K562 (cell line): ENCODE data around the gene TENT4A. TPM values are rescaled to one million over a fixed set of nuclear protein-coding genes. Genes with fewer than 3 reads are reported as not detected.

Source experiments
- ATAC-seq: fragments of 200-7000 bp; cut with Tn5 transposase; 3 replicates; pipeline ENCODE4 v1.9.1; 2020; ENCODE audit warnings: moderate library complexity
- BruUV-seq: library from RNA; stranded (reverse); fragments of 400-500 nt; replicated peaks from 2 replicates; lab custom pipeline; 2021; lab: Mats Ljungman, UMichigan
- CTCF ChIA-PET: fragments of 300-600 bp; formaldehyde crosslinking; extraction: SDS; loops from one replicate; lab custom pipeline; 2021; ENCODE audit warnings: low intra/inter-chr PET ratio; lab: Yijun Ruan, JAX
- POLR2A ChIA-PET: fragments of 300-600, 350-650 bp; sonication (Branson Sonifier 250); formaldehyde crosslinking; extraction: SDS; loops from one replicate; lab custom pipeline; 2021; ENCODE audit warnings: antibody characterized with exemption, inconsistent platforms; lab: Yijun Ruan, JAX
- DNase-seq, 4 experiments: peaks; one replicate each; pipeline versions ENCODE4 v3.0.0 to v3.0.0-alpha.2; 2011 to 2018; ENCODE audit warnings: low spot score in 3 of 4, mixed read lengths in 3 of 4; ENCODE audit errors: extremely low read depth in 1 of 4
- FAIRE-seq: peaks from 2 replicates; lab custom pipeline; 2011; peaks lifted over from hg19 to GRCh38; lab: Jason Lieb, UNC
- H2AFZ ChIP-seq: 2 replicates; pipeline ENCODE4 v1.6.0; 2011; ENCODE audit warnings: low read depth, low read length, control low read depth, inconsistent platforms
- H3K27ac ChIP-seq: fragments of 200-600 bp; 3 replicates; pipeline ENCODE4 v1.8.0; 2011; ENCODE audit warnings: low read depth, mild to moderate bottlenecking, control low read depth, inconsistent platforms, low read length, moderate library complexity, mixed read lengths; ENCODE audit errors: extremely low read depth
- H3K27me3 ChIP-seq, 2 experiments: fragments of 300-600 bp in 1 of 2; 2 replicates in 1 of 2; 3 replicates in 1 of 2; pipeline versions ENCODE4 v1.6.0 to v1.8.0; 2011; ENCODE audit warnings: inconsistent platforms in 2 of 2, low read length in 2 of 2, mild to moderate bottlenecking in 1 of 2, mixed read lengths in 1 of 2, moderate library complexity in 1 of 2; ENCODE audit not compliant: control insufficient read depth in 2 of 2, insufficient read depth in 2 of 2
- H3K36me3 ChIP-seq: fragments of 300-600 bp; 3 replicates; pipeline ENCODE4 v1.8.0; 2011; ENCODE audit warnings: mild to moderate bottlenecking, low read length, inconsistent platforms; ENCODE audit not compliant: control insufficient read depth, insufficient read depth
- H3K4me1 ChIP-seq, 2 experiments: fragments of 200-600 bp in 1 of 2; replicated peaks in 1 of 2; 2 replicates in 1 of 2; 3 replicates in 1 of 2; pipeline versions ENCODE4 v1.5.1 to v1.8.0; 2011; ENCODE audit warnings: inconsistent platforms in 2 of 2, low read length in 2 of 2, mild to moderate bottlenecking in 1 of 2, mixed read lengths in 1 of 2, moderate library complexity in 1 of 2; ENCODE audit not compliant: control insufficient read depth in 2 of 2, insufficient read depth in 2 of 2
- H3K4me2 ChIP-seq: 2 replicates; pipeline ENCODE4 v1.6.1; 2011; ENCODE audit warnings: low read length, control low read depth, inconsistent platforms, mixed read lengths; ENCODE audit not compliant: insufficient read depth
- H3K4me3 ChIP-seq: fragments of 200-600 bp; sonication (generic), shearing (Covaris generic); 2 replicates; pipeline ENCODE4 v1.5.1; 2016; ENCODE audit warnings: control low read depth, inconsistent platforms
- H3K79me2 ChIP-seq: fragments of 200-600 bp; 3 replicates; pipeline ENCODE4 v1.8.0; 2011; ENCODE audit warnings: low read length, inconsistent platforms; ENCODE audit not compliant: control insufficient read depth, insufficient read depth
- H3K9ac ChIP-seq, 2 experiments: 2 replicates each; pipeline versions ENCODE4 v1.6.0 to v1.6.1; 2011; ENCODE audit warnings: low read depth in 2 of 2, low read length in 2 of 2, control low read depth in 1 of 2, inconsistent platforms in 1 of 2, mild to moderate bottlenecking in 1 of 2, mixed read lengths in 1 of 2; ENCODE audit not compliant: insufficient read depth in 1 of 2
- H3K9me1 ChIP-seq: one replicate; pipeline ENCODE4 v1.6.0; 2011; ENCODE audit warnings: inconsistent platforms, mild to moderate bottlenecking, low read length, moderate library complexity; ENCODE audit not compliant: control insufficient read depth, insufficient read depth
- H3K9me3 ChIP-seq: replicated peaks from 2 replicates; pipeline ENCODE4 v1.5.1; 2011; ENCODE audit warnings: low read depth, low read length, inconsistent platforms; ENCODE audit not compliant: control insufficient read depth, insufficient read depth
- H4K20me1 ChIP-seq: replicated peaks from 2 replicates; pipeline ENCODE4 v1.6.1; 2011; ENCODE audit warnings: low read length, inconsistent platforms, mixed read lengths; ENCODE audit not compliant: control insufficient read depth, insufficient read depth
- ATF7 ChIP-seq: fragments of 450-650 bp; IDR thresholded peaks from 2 replicates; pipeline ENCODE4 v1.7.1; 2014; ENCODE audit warnings: mild to moderate bottlenecking, moderate library complexity
- COPS2 ChIP-seq: fragments of 450-650 bp; conservative IDR thresholded peaks from 2 replicates; pipeline ENCODE4 v1.6.1; 2016; ENCODE audit warnings: mild to moderate bottlenecking, moderate library complexity
- NCOA6 ChIP-seq: fragments of 450-650 bp; IDR thresholded peaks from 2 replicates; pipeline ENCODE4 v1.6.1; 2017; ENCODE audit warnings: mild to moderate bottlenecking
- XRCC3 ChIP-seq: fragments of 450-650 bp; IDR thresholded peaks from 2 replicates; pipeline ENCODE4 v1.6.1; 2017; ENCODE audit warnings: mild to moderate bottlenecking, moderate library complexity
- ZNF23 ChIP-seq: fragments of 250-450 bp; sonication (Bioruptor Pico); IDR thresholded peaks from 2 replicates; pipeline ENCODE4 v1.4.0; 2020; ENCODE audit warnings: mild to moderate bottlenecking
- ZNF644 ChIP-seq: fragments of 200-800 bp; sonication (Bioruptor generic); IDR thresholded peaks from 2 replicates; pipeline ENCODE4 v1.6.1; 2016; ENCODE audit warnings: low read depth, missing genetic modification characterization, missing compliant biosample characterization
- ZNF780A ChIP-seq: fragments of 250-450 bp; sonication (Bioruptor Pico); IDR thresholded peaks from 2 replicates; pipeline ENCODE4 v1.5.0; 2021; ENCODE audit warnings: mild to moderate bottlenecking
- WGBS: fragments of 100-300 bp; shearing (Covaris generic); methylation state at CpG from one replicate; pipeline ENCODE4 v1.1.6; 2016; ENCODE audit warnings: low coverage, mixed read lengths; ENCODE audit not compliant: insufficient coverage; ENCODE audit errors: missing lambda C conversion rate; 5-methylcytosine and 5-hydroxymethylcytosine counted together
- in situ Hi-C: fragments of 300-500 bp; cut with MboI; formaldehyde crosslinking; loops from 4 replicates; pipeline ENCODE4 v1.15.0; 2018; ENCODE audit warnings: inconsistent platforms, mixed read lengths
- intact Hi-C: fragments of 100-400 bp; cut with micrococcal nuclease; formaldehyde crosslinking; loops from 2 replicates; pipeline ENCODE4 v1.14.2; 2022
- polyA plus RNA-seq, 8 experiments: library from polyadenylated mRNA; depleted of rRNA in 4 of 8; stranded (reverse) in 5 of 8; unstranded in 3 of 8; fragments of >200 nt; fragmentation: Nextera tagmentation in 2 of 8; fragmentation: Illumina TruSeq in 1 of 8; extraction: Ambion mirVana in 2 of 8; extraction: Trizol in 1 of 8; gene quantifications; 2 replicates each; pipeline versions ENCODE4 v1.2.1 to v1.2.3, GENCODE V29; 2011 to 2014; ENCODE audit warnings: inconsistent platforms in 1 of 8, missing spikeins in 1 of 8
- total RNA-seq, 7 experiments: library from RNA; depleted of rRNA in 6 of 7; stranded (reverse); fragments of >200 nt in 6 of 7; fragmentation: Illumina TruSeq in 2 of 7; extraction: Trizol in 2 of 7; gene quantifications; 2 replicates each; pipeline versions ENCODE4 v1.2.1 to v1.2.3, GENCODE V29; 2011 to 2021; ENCODE audit warnings: low replicate concordance in 1 of 7

The TENT4A gene
- total and polyA plus RNA-seq, 9 of the 15 experiments (the other 6 are each of a cell fraction or from before 2014, with no cell fraction given), result 1.3 to 27.3 (median 13.0) TPM

- peaks cover 31% of the 10 kb centered on the region for H3K9me1 ChIP-seq
- H3K9me3 ChIP-seq, result no peaks in the 10 kb centered on the region
- intact Hi-C loops, result loop anchor here (10.0 kb wide), 1 partner anchor 342 kb away; the partner anchor contains the start of gene MED10
- ChIA-PET CTCF (no interaction called here), POLR2A (interaction anchor here (2.1 to 2.5 kb wide), 2 partner anchors 12 to 20 kb away, joined by 7 to 16 read pairs; no protein-coding TSS in a partner anchor)
- H4K20me1 ChIP-seq, result peaks cover 68% of the 10 kb centered on the region
- H3K36me3 ChIP-seq, result peaks cover 54% of the 10 kb centered on the region
- in situ Hi-C loops, result loop anchor here (5.0 kb wide), 1 partner anchor 84 kb away; the partner anchor contains the start of genes NSUN2 and SRD5A1
- H3K79me2 ChIP-seq, result peaks cover 76% of the 10 kb centered on the region
- H3K27me3 ChIP-seq, result no peaks in the 10 kb centered on the region
- H2AFZ ChIP-seq, result no peak overlapping the region
- TF ChIP-seq COPS2, result no peak
- TF ChIP-seq XRCC3, result no peak
- TF ChIP-seq ATF7, result no peak
- no peak for TF ChIP-seq NCOA6
- TF ChIP-seq ZNF23, result no peak
- TF ChIP-seq ZNF644 (tag), result no peak
- TF ChIP-seq ZNF780A, result no peak
- H3K4me2 ChIP-seq, result peak overlapping the region; percentile 82
- peak overlapping the region; percentile 14 to 89; a peak in 2 of 4 replicates for H3K9ac ChIP-seq
- no TSS peak for BruUV-seq
- DNase-seq, result no peak
- no peak overlapping the region for H3K27ac ChIP-seq
- peaks cover 39 to 42% of the 10 kb centered on the region in 2 experiments; a peak in 4 of 5 replicates for H3K4me1 ChIP-seq
- H3K4me3 ChIP-seq, result peak overlapping the region; percentile 2; the same call in 1 of the 2 replicates
- no peak for ATAC-seq
- 73% methylated on average over 4 of the region's 4 CpGs for WGBS
- FAIRE-seq, result no peak
Observed at GRCh38 chr5:6716629-6717149, 3.5 kb downstream of the TENT4A start.
